ENCODE measurements around the gene PTPRT.

PTPRT gene

GRCh38 chr20:42399802-42400201 lies 789.9 kb downstream of the PTPRT start:
- DNase-seq (ENCODE audit: low read depth, low spot score), result no peak

GRCh38 chr20:42392442-42392841 lies 797.3 kb downstream of the PTPRT start:
- no peak for DNase-seq (ENCODE audit: low read depth, low spot score)

- no peak for DNase-seq (ENCODE audit: low read depth, low spot score)
Observed at GRCh38 chr20:42391807-42392206, 797.9 kb downstream of the PTPRT start.

- DNase-seq (ENCODE audit: low read depth, low spot score), result no peak
Observed at GRCh38 chr20:42380287-42380686, 809.4 kb downstream of the PTPRT start.

- no peak for DNase-seq (ENCODE audit: low read depth, low spot score)
Observed at GRCh38 chr20:42379385-42379784, 810.3 kb downstream of the PTPRT start.

- no peak for DNase-seq (ENCODE audit: low read depth, low spot score)
Observed at GRCh38 chr20:42378826-42379225, 810.9 kb downstream of the PTPRT start.

GRCh38 chr20:42376131-42376530 lies 813.6 kb downstream of the PTPRT start:
- DNase-seq (ENCODE audit: low read depth, low spot score), result no peak

GRCh38 chr20:42373049-42373448 lies 816.7 kb downstream of the PTPRT start:
- DNase-seq (ENCODE audit: low read depth, low spot score), result no peak

- DNase-seq (ENCODE audit: low read depth, low spot score), result no peak
Observed at GRCh38 chr20:42370075-42370474, 819.6 kb downstream of the PTPRT start.

GRCh38 chr20:42368910-42369309 lies 820.8 kb downstream of the PTPRT start:
- DNase-seq (ENCODE audit: low read depth, low spot score), result no peak

- no peak for DNase-seq (ENCODE audit: low read depth, low spot score)
Observed at GRCh38 chr20:42366626-42367025, 823.1 kb downstream of the PTPRT start.

GRCh38 chr20:42364446-42364845 lies 825.3 kb downstream of the PTPRT start:
- DNase-seq (ENCODE audit: low read depth, low spot score), result no peak

GRCh38 chr20:42361402-42361970 lies 828.2 kb downstream of the PTPRT start:
- no peak for DNase-seq (ENCODE audit: low read depth, low spot score)

- DNase-seq (ENCODE audit: low read depth, low spot score), result no peak
Observed at GRCh38 chr20:42360621-42361020, 829.1 kb downstream of the PTPRT start.

GRCh38 chr20:42359617-42360016 lies 830.1 kb downstream of the PTPRT start:
- no peak for DNase-seq (ENCODE audit: low read depth, low spot score)

GRCh38 chr20:42352096-42352495 lies 837.6 kb downstream of the PTPRT start:
- DNase-seq (ENCODE audit: low read depth, low spot score), result no peak

GRCh38 chr20:42350521-42350920 lies 839.2 kb downstream of the PTPRT start:
- DNase-seq (ENCODE audit: low read depth, low spot score), result no peak

GRCh38 chr20:42346189-42347170 lies 843.2 kb downstream of the PTPRT start:
- DNase-seq (ENCODE audit: low read depth, low spot score), result no peak

- no peak for DNase-seq (ENCODE audit: low read depth, low spot score)
Observed at GRCh38 chr20:42341654-42342053, 848.1 kb downstream of the PTPRT start.

- DNase-seq (ENCODE audit: low read depth, low spot score), result no peak
Observed at GRCh38 chr20:42340368-42340767, 849.3 kb downstream of the PTPRT start.

- DNase-seq (ENCODE audit: low read depth, low spot score), result no peak
Observed at GRCh38 chr20:42338294-42339201, 851.2 kb downstream of the PTPRT start.

- no peak for DNase-seq (ENCODE audit: low read depth, low spot score)
Observed at GRCh38 chr20:42336576-42336975, 853.1 kb downstream of the PTPRT start.
